Activated B cell treated with CpG ODN at 0.5 μM for 24 hours (primary cell): ENCODE measurements around the gene PRMT9. TPM values are rescaled to one million over a fixed set of nuclear protein-coding genes. Genes with fewer than 3 reads are reported as not detected.

Experiments used
- ATAC-seq: fragments of 200-7000 bp; cut with Tn5 transposase; one replicate; pipeline ENCODE4 v1.10.0; 2021; ENCODE audit warnings: low read depth, mild to moderate bottlenecking, moderate library complexity
- CTCF ChIA-PET: fragments of 350-600 bp; sonication (Branson Sonifier 250); formaldehyde crosslinking; loops from one replicate; lab custom pipeline; 2021; ENCODE audit warnings: antibody characterized with exemption; lab: Charles Lee
- POLR2A ChIA-PET: fragments of 350-600 bp; sonication (Branson Sonifier 250); formaldehyde crosslinking; loops from one replicate; lab custom pipeline; 2021; ENCODE audit warnings: antibody characterized with exemption; lab: Charles Lee
- DNase-seq: peaks from one replicate; pipeline ENCODE4 v3.0.0; 2022
- H3K27ac Mint-ChIP-seq: one replicate; pipeline ENCODE4 v1.8.0; 2020; ENCODE audit warnings: mixed read lengths
- H3K27me3 Mint-ChIP-seq: one replicate; pipeline ENCODE4 v1.8.0; 2021; ENCODE audit warnings: mixed read lengths
- H3K36me3 Mint-ChIP-seq: one replicate; pipeline ENCODE4 v1.8.0; 2021; ENCODE audit warnings: low read depth, mixed read lengths
- H3K4me1 Mint-ChIP-seq: one replicate; pipeline ENCODE4 v1.8.0; 2021; ENCODE audit warnings: mixed read lengths
- H3K4me3 Mint-ChIP-seq: one replicate; pipeline ENCODE4 v1.8.0; 2020; ENCODE audit warnings: mild to moderate bottlenecking, mixed read lengths
- H3K9me3 Mint-ChIP-seq: one replicate; pipeline ENCODE4 v1.8.0; 2020; ENCODE audit warnings: mixed read lengths
- CTCF ChIP-seq: fragments of 200-600 bp; IDR thresholded peaks from one replicate; pipeline ENCODE4 v1.8.0; 2022; ENCODE audit warnings: antibody characterized with exemption, mild to moderate bottlenecking
- intact Hi-C: fragments of 100-400 bp; cut with micrococcal nuclease; formaldehyde crosslinking; loops from one replicate; pipeline ENCODE4 v1.15.1; 2024
- total RNA-seq: library from RNA; stranded (reverse); gene quantifications from 2 replicates; pipeline ENCODE4 v1.2.3, GENCODE V29; 2022

Gene PRMT9
- total RNA-seq, 1 donor from 2014 or later: 7.4 TPM

DNA sequence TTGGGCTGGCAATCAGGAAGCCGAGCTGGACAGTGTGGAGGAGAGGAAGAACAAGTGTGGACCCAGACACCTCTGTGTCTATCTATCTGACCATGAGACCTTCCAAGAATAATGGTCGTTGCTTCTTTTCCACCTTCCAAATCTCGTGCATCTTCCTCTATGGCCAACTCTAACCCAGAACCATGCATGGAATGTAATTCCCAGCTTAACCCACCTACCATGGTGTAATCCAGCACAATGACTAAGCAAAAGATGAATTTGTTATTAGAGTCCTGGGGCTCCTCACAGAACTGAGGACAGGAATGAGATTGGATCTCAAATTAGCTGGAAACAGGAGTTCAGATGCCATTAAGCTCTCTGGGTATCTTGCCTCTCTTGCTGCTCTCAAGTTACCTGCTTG is 84.2 kb downstream of the PRMT9 start:
- H3K27me3 Mint-ChIP-seq: peaks cover under 1% of the 10 kb centered on the region
- DNase-seq: no peak
- H3K4me1 Mint-ChIP-seq: no peaks in the 10 kb centered on the region
- H3K27ac Mint-ChIP-seq: no peak overlapping the region
- ChIA-PET POLR2A (no interaction called here), CTCF (interaction anchor here (0.9 to 2.1 kb wide), 2 partner anchors 10 to 109 kb away, joined by 3 to 11 read pairs; no protein-coding TSS in a partner anchor)
- no peak overlapping the region for H3K4me3 Mint-ChIP-seq
- intact Hi-C loops: no loop called here
- no peak for ATAC-seq
- H3K9me3 Mint-ChIP-seq: no peaks in the 10 kb centered on the region
- no peaks in the 10 kb centered on the region for H3K36me3 Mint-ChIP-seq
- TF ChIP-seq CTCF: no peak

GRCh38 chr4:147599206-147599605 is 84.8 kb downstream of the PRMT9 start:
- TF ChIP-seq CTCF: no peak
- POLR2A ChIA-PET: no interaction called here
- no peak for ATAC-seq
- intact Hi-C loops: no loop called here
- Mint-ChIP-seq H3K27ac (no peak overlapping the region), H3K4me1 (no peaks in the 10 kb centered on the region), H3K4me3 (no peak overlapping the region), H3K27me3 (peaks cover 4% of the 10 kb centered on the region), H3K36me3 (no peaks in the 10 kb centered on the region), H3K9me3 (no peaks in the 10 kb centered on the region)
- CTCF ChIA-PET: interaction anchor here (2.1 kb wide), 1 partner anchor 10 kb away, joined by 11 read pairs; no protein-coding TSS in a partner anchor
- no peak for DNase-seq

GRCh38 chr4:147597561-147597960 is 86.4 kb downstream of the PRMT9 start:
- ChIA-PET POLR2A (no interaction called here), CTCF (no interaction called here)
- H3K4me1 Mint-ChIP-seq: no peaks in the 10 kb centered on the region
- intact Hi-C loops: no loop called here
- no peak for TF ChIP-seq CTCF
- no peaks in the 10 kb centered on the region for H3K9me3 Mint-ChIP-seq
- no peak overlapping the region for H3K4me3 Mint-ChIP-seq
- DNase-seq (no peak), ATAC-seq (no peak)
- no peak overlapping the region for H3K27ac Mint-ChIP-seq
- H3K27me3 Mint-ChIP-seq: peaks cover 7% of the 10 kb centered on the region
- no peaks in the 10 kb centered on the region for H3K36me3 Mint-ChIP-seq

DNA sequence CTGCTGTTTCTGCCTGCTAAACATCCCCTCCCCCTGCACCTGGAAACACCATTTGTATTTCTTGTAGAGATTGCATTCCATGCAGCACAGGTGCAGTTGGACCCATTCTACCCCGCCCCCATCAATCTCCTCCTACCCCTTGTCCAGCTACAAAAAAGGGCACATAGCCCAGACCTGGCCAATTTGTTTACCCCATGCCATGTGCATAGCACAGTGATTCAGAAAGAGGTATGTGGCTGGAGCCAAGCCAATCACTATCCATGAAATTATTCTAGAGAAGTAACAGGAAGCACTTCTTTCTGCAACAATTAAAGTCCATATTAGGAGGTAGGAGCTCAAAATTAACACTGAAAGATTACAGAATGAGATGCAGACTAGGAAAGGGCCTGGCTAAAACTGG is 87.0 kb downstream of the PRMT9 start:
- ChIA-PET CTCF (no interaction called here), POLR2A (no interaction called here)
- Mint-ChIP-seq H3K36me3 (no peaks in the 10 kb centered on the region), H3K27me3 (peaks cover 7% of the 10 kb centered on the region), H3K27ac (no peak overlapping the region), H3K4me1 (no peaks in the 10 kb centered on the region), H3K4me3 (no peak overlapping the region), H3K9me3 (no peaks in the 10 kb centered on the region)
- no peak for ATAC-seq
- TF ChIP-seq CTCF: no peak
- intact Hi-C loops: no loop called here
- no peak for DNase-seq

DNA sequence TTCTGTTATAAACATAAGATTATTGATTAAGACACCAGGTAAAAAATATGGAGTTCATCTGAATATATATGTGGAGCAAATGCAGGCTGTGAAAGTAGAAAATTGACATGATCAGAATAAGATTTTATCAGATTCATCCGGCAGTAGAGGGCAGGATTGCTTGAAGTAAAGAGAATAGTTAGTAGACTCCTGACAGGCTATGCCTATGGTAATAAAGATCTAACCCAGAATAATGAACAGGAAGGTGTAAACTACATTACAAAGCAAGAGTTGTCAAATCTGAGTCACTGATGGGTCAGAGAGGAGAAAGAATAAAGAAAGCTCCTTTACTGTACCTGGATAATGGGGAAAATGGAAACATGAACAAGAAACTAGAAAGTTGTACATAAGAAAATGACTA is 87.6 kb downstream of the PRMT9 start:
- POLR2A ChIA-PET: no interaction called here
- H3K9me3 Mint-ChIP-seq: no peaks in the 10 kb centered on the region
- no peak overlapping the region for H3K4me3 Mint-ChIP-seq
- intact Hi-C loops: no loop called here
- no peak for TF ChIP-seq CTCF
- peaks cover 9% of the 10 kb centered on the region for H3K27me3 Mint-ChIP-seq
- no peaks in the 10 kb centered on the region for H3K4me1 Mint-ChIP-seq
- CTCF ChIA-PET: no interaction called here
- ATAC-seq (no peak), DNase-seq (no peak)
- H3K27ac Mint-ChIP-seq: no peak overlapping the region
- H3K36me3 Mint-ChIP-seq: no peaks in the 10 kb centered on the region
